Stimulated activated CD8-positive, alpha-beta memory T cell treated with anti-CD3 and anti-CD28 coated beads, Interleukin-4, amount 100 ng/mL, for 1 hour (primary cell): ENCODE results near the gene SMYD4.
"Not testable (repeated sequence)": the region's sequence is repeated elsewhere in the genome, so short reads cannot be mapped to it uniquely, and the experiment has no call there.

Source experiments
- DNase-seq, 2 donors: peaks; one replicate each; pipeline ENCODE4 v3.0.0-alpha.2; 2020; ENCODE audit warnings: low read depth in 2 of 2, low spot score in 1 of 2

SMYD4 gene

DNA sequence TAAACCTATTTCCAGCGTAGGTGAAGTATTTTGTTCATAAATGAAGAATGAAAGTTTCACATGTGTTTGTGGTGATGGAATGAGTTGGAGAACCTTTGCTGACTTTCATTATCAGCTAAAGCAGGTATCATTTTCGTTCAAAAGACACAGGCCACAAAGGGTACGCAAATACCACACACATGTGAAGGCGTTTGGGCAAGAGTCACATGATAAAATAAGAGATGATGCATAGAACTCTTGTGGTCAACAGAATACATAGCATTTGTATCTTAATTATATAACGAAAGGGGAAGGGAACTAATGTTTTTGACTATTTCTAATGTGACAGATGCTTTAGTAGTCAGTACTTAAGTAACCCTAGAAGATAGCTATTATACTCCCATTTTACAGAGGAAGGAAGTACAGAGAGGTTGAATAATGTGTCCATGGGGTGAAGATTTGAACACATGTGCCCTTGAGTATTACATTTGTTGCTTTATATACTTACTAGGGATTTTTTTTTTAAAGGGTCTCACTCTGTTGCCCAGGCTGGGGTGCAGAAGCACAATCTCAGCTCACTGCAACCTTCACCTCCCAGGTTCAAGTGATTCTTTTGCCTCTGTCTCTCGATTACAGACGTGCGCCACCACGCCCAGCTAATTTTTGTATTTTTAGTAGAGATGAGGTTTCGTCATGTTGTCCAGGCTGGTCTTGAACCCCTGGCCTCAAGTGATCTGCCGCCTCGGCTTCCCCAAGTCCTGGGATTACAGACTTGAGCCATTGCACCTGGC, 4.9 kb upstream of the SMYD4 start:
- no peak for DNase-seq

DNA sequence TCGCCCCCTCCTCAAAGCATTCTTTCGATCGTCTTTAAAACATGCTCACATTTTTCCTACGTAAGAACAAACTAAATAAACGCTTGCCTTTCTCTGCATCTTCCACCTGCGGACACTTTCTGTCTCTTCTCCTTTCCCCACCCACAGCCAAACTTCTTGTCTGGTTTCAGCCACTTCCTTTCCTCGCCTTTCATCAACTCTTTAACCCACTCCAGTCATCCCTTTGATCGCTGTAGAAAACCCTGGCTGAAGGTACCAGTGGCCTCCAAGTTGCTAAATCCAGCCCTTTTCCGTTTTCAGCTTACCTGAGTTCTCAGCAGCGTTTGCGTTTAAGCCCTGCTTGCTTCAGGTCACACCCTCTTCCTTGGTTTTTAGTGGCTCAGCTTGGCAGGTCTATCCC, 586 bp upstream of the SMYD4 start:
- no peak for DNase-seq

DNA sequence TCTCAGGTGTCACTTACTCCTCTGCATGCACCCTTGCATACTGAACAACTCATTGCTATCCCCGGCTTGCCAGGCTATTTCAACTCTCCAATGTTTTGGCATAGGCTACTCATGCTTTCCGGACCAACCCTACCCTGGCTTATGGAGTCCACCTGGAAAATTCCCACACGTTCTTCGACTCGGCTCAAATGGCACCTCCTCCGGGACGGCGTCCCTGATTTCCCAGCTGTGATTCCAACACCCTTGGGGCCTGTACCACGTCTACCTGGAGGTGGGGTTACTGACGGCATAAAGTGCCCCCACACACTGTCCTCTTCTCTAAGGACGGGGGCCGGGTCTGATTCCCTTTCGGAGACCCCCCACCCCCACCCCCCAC, 498 bp downstream of the SMYD4 start:
- DNase-seq, result no peak

DNA sequence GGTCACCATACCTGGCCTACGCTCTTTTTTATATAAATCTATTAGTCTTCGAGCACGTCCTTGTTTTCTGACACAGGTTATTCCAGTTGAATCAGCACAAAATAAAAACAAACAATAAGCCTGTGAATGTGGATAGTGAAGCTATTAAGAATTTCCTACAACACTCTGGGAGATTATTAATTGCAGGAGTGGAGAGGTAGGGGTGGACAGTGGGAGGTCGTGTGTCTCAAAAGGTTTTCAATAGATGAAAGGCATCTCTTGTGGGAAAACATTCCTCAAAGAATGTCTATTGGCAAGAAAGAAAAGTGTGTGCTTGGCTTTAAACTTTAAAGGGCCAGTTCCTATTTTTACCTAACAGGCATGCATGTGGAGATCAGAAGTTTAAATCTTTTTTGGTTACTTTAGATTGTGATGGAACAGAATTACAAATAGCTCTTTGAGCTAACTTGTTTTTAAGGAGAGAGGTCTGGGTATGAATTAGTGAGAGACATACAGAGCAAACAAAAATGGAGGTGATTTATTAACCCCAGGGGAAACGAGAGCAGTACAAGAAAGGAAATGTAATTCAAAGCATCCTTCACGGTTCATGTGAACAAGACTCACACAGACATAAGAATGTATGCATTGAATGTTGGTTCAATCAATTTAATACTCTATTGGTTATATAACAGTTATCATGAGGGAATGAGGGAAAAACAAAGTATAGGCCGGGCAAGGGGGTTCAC, 9.0 kb downstream of the SMYD4 start:
- no peak for DNase-seq

DNA sequence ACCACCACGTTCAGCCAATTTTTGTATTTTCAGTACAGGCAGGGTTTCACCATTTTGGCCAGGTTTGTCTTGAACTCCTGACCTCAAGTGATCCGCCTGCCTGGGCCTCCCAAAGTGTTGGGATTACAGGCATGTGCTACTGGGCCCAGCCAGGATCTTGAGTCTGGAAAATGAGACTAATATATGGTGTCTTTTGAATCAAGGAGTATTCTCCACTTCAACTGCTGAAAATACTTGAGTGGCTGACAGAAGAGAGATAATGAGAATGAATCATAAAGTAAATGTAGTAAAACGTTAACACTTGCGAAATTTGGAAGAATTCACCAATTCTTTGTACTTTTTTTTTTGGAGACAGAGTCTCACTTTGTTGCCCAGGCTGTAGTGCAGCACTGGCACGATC, 16.6 kb downstream of the SMYD4 start:
- no peak for DNase-seq

DNA sequence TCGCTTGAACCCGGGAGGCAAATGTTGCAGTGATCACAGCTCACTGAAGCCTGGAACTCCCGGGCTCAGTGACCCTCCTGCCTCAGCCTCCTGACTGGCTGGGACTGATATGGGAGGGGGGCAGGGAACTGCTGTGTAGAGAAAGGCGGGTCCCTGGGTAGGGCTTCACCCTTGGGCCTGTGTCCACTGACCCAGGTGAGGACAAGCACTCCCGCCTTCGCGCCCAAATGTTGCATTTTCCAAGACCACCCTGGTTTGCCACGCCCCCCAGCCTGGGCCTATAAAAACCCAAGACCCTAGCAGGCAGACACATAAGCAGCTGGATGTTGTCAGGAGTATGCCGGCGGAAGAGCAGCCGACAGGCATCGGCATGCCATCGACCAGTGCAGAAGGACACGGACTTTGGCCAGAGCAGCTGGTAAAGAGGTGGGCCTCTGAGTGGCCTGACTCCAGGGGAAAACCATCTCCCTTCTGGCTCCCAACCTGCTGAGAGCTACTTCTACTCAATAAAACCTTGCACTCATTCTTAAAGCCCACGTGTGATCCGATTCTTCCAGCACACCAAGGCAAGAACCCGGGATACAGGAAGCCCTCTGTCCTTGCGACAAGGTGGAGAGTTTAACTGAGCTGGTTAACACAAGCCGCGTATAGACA, 19.1 kb downstream of the SMYD4 start:
- DNase-seq, result no peak

DNA sequence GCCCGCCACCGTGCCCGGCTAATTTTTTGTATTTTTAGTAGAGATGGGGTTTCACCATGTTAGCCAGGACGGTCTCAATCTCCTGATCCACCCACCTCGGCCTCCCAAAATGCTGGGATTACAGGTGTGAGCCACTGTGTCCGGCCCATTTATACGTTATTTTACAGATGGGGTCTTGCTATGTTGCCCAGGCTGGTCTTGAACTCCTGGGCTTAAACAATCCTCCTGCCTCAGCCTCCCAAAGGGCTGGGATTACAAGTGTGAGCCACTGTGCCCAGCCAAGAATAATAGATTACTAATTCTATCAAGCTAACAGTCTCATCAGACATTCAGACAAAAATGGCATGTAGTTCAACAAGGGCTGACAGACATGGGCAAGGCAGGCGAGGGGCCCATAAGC, 19.9 kb downstream of the SMYD4 start:
- not testable (repeated sequence) for DNase-seq

DNA sequence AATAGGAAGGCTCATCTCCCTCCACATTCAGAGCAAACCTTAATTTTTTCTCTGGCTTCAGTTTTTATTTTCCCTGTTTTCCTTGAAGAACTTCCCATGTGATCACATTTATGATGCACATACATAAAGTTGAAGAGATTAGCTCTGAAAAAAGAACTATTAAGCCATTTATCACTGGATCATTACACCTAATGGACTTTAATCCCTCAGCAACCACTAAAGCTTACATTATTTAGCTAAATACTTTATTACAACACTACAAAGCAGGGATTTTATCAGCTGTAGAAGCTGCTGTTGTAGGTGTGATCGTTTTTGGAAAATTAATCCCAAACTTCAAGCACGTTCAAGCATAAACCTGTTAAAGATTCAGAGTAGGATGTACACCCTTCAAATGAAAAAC, 21.1 kb downstream of the SMYD4 start:
- DNase-seq, result no peak

DNA sequence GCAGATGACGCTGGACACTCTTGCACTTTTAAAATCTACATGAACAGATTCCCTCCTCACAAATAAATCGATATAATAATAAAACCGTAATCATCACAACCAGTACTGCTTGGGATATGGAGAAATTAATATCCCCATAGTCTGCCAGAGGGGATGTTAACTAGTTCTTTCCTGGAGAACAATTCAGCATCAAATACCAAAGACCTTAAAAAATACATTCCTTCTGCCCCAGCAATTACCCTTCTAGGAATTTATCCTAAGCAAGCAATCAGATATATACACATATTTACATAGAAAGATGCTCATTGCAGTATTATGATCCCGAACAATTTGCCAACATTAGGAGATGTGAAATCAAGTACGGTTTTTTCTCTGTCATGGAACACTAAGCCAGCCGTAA, 21.8 kb downstream of the SMYD4 start:
- no peak for DNase-seq

DNA sequence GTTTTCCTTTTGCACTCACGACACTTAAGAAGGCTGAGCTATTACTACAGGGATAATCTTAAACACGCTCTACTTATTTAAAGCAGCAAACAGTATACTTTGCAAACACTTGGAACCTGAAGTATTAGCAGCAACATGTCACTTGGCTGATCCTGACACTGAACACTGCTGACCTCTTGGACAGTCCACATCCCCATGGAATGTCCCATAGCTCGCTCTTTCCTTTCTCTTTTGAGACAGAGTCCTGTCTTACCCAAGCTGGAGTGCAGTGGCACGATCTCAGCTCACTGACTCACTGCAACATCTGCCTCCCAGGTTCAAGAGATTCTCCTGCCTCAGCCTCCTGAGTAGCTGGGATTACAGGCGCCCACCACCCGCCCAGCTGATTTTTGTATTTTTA, 26.4 kb downstream of the SMYD4 start:
- DNase-seq, result no peak

DNA sequence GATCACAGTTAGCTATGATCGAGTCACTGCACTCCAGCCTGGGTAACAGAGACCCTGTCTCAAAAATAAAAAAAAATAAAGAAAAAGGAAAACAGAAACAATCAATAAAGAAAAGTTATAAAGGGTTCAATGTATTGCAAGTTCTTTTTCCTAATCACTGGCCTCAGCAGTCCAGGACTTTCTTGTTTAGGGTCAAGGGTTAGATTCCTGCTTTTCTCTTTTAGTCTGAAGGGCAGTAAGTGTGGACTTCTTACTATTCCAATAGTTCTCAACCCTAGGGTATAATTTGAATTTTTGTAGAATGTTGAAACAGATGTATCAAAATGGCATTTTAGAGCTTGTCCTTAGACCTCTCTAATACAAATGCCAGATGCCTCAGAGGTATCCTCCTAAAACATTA, 27.3 kb downstream of the SMYD4 start:
- no peak for DNase-seq

DNA sequence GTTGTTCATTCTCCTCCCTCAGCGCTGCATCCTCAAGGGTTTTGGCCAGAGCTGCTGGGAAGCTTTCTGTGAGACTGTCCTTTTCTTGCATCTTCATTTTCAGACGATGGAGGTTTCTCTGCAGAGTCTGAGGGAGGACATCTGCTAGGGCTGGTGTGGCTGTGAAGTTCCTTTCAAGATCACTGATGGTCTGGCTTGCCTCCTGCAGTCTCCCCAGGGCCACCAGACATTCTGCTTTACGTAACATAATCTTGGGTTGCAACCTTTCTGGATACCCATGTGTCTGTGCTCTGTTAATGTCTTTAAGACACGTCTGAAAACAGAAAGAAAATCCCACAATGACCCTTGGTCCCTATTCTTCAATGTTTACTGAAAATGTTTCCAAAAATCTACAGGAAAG, 29.0 kb downstream of the SMYD4 start:
- DNase-seq, result no peak

DNA sequence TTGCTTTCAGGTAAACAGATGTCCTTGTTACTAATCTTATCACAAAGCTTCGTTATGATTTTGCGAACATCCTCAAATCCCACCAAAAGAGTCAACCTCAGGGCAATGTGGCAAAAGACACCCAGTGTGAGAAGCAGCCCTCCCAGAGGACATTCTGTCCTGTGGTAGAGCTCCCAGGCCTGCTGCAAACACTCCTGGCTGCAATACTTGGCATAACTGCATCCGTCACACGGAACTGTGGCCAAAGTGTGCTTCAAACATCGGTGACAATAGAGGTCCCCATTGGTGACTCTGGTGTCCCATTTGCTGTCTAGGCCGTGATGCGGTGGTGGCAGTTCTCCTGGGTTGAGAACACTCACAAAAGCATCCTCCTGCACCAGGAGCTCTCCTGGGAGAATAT, 29.5 kb downstream of the SMYD4 start:
- no peak for DNase-seq

DNA sequence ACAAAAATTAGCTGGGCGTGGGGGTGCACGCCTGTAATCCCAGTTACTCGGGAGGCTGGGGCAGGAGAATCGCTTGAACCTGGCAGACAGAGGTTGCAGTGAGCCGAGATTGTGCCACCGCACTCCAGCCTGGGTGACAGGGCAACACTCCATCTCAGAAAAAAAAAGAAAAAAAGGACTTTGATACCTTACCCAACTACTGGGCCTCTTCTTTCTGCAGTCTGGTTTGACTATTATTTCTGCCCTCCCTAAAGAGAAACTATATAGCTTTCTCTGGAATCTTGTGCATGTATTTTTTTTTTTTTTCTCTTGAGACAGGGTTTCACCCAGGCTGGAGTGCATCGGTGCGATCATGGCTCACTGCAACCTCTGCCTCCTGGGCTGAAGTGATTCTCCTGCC, 31.9 kb downstream of the SMYD4 start:
- not testable (repeated sequence) for DNase-seq

DNA sequence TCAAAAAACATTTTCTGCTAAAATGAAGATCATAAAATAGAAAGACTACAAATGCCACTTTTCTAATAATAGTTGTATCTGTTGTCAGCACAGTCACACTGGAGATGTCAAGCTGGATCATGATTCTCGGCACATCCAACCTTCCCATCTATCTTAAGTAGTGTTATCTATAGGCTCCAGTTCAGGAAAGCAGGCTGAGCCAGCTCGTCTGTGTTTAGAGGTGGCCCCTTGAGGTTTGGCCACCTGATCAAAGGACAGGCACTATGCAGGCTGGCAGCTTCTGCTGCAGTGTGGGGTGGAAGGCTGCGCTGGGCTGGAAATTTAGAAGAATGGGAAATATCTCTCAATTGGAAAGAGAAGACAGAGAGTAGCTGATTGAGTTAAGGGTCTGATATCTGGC, 32.4 kb downstream of the SMYD4 start:
- no peak for DNase-seq

DNA sequence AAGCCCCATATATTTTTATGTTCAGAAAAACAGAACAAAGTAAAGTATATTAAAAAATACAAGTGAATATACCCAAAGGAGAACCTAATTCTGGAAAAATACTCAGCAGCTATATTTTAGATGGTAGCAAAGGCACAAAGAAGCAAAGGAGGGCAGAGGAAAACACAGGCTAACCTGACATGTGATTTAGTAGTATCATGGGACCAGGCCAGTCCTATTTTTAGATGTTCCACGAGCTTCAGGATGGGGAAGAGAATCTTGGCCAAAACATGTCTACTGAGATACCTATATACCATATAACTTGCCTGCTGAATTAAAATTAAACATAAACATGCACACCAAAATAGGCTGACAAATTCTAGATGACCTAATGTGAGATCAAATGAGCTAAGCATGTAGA, 32.9 kb downstream of the SMYD4 start:
- DNase-seq, result no peak

DNA sequence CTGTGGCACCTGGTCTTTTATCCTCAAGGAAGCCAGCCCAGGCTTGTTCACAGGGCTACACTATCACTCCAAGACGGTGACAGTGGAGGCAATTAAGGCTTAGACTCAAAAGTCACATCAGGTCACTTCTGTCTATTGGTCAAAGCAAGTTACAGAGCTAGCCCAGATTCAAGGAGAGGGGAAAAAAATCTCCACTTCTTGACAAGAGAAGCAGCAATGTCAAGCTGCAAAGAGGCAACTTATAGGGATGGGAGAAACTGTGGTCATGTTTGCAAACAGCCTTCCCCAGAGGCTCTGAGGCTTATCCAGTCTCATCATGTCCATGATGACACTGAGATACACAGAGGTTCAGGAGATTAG, 36.3 kb downstream of the SMYD4 start:
- no peak for DNase-seq

DNA sequence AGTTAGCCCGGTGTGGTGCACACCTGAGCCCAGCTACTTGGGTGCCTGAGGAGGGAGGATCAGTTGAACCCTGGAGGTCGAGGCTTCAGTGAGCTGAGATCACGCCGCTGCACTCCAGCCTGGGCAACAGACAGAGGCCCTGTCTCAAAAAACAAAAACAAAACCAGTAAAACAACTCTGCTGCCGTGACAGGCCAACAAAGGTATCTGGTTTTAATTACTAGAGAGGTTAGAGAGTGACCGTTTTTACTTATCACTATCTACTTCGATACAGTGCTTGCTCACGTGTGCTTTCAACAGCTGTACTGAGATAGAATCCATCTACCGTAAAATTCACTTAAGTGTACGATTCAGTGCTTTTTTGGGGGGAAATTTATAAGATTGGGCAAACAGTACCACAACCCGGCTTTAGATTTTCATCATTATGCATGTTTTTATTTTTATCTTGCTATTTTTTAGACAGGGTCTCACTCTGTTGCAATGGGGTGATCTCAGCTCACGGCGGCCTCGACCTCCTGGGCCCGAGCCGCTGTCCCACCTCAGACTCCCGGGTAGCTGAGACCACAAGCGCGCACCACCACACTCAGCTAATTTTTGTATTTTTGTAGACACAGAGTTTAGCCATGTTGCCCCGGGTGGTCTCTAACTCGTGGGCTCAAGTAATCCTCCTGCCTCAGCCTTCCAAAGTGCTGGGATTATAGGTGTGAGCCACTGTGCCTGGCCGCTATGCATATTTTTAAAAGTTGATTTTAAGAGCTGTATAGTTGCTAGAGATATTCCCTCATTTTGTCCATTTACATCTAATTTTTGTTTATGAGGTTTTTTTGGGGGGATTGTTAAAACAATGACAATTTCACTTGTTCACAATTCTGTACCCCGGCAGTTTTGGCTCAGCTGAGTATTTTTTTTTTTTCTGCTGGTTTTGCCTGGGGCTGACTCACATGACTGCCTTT, 36.9 kb downstream of the SMYD4 start:
- no peak for DNase-seq

DNA sequence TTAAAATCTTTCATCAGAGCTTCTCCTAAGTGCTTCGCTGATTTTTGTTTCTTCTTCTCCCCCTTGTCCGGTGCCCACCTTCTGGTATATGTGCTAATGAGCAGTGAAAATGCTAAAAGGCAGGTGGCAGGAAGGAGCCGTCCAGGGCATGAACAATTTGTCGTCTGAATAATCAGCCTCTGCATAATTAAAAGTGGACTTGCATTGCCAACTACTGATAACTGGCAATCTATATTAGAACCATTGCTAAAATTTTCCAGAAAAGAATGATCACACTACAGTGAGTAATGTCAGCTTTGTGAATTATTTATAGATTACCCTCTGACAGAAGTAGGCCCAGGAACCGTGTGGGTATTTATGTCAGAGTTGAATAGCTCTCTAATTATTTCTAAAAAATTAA, 39.8 kb downstream of the SMYD4 start:
- no peak for DNase-seq

DNA sequence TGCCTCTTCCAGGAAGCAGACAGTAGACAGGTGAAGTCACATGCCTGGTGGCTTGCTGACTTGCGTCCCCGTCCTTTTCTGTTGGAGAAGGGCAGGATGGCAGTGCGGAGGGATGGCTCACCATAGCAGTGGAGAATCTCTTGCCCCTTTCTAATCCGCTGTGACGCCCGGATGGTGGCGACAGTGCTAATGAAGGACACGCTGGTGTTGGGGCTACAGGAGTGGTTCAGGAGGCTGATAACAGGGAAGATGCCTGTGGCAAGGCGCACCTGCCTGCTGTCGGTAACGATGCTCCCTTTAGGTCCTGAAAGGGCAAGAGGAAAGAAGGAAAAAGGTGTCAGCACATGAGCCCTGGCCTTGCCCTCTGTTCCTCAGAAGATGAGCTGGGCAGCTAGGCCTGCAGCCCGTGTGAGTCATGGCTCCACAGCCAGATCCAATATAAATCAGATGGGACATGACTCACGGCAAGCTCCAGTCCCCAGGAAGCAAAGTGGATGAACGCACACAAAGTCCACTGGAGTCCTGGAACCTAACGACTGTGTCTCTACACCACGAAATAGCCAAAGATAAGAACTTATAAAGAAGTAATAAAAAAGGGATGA, 42.3 kb downstream of the SMYD4 start:
- DNase-seq, result no peak

DNA sequence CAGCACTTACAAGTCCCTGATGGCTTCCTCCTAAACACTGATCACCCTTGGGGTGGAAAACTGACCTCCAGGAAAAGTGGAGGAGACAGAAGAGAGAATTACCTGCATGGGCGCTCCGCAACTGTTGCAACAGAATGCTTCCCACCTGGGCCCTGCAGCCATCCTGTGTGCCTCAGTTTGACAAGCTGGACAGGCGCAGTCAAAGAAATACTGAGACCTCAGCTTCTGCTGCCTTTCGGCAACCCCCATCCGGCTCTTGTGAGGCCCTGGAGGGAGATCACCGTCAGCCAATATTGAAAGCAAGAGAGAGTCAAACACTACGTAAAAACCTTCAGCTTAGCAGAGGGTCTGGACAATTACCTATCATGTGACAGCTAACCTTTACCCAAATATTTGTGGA, 43.0 kb downstream of the SMYD4 start:
- DNase-seq, result no peak
